Hippocampal formation (tissue), 2 donors: ENCODE results near the gene POMC.
"Not testable (repeated sequence)": the region's sequence is repeated elsewhere in the genome, so short reads cannot be mapped to it uniquely, and the experiment has no call there.

ENCODE experiments used
- DNase-seq, 2 donors: peaks; one replicate each; lab custom pipeline; 2025; lab: John Stamatoyannopoulos, UW

Gene POMC

GRCh38 chr2:25176541-25177181 lies 8.3 kb upstream of the POMC start:
- no peak for DNase-seq

- DNase-seq, result no peak
These were observed 7.8 kb upstream of the POMC start for GRCh38 chr2:25176138-25176537.

GRCh38 chr2:25174192-25174861 lies 5.9 kb upstream of the POMC start:
- DNase-seq, result no peak

GRCh38 chr2:25173719-25174118 lies 5.3 kb upstream of the POMC start:
- DNase-seq, result no peak

- DNase-seq, result no peak
These were observed 2.5 kb upstream of the POMC start for GRCh38 chr2:25170888-25171287.

- no peak for DNase-seq
These were observed 692 bp upstream of the POMC start for GRCh38 chr2:25169073-25169470.

- DNase-seq, result peak in 1 of 2 donors; percentile 33
These were observed 2.1 kb downstream of the POMC start for GRCh38 chr2:25165992-25166875.

- no peak for DNase-seq
These were observed 3.8 kb downstream of the POMC start for GRCh38 chr2:25164561-25164960.

GRCh38 chr2:25162061-25162460 lies 6.3 kb downstream of the POMC start:
- not testable (repeated sequence) for DNase-seq

- no peak for DNase-seq
These were observed 7.2 kb downstream of the POMC start for GRCh38 chr2:25161055-25161781.

- DNase-seq, result no peak
These were observed 8.0 kb downstream of the POMC start for GRCh38 chr2:25160376-25160775.

- no peak for DNase-seq
These were observed 8.4 kb downstream of the POMC start for GRCh38 chr2:25159949-25160348.

- DNase-seq, result no peak
These were observed 10.1 kb downstream of the POMC start for GRCh38 chr2:25158096-25158852.

- no peak for DNase-seq
These were observed 13.0 kb downstream of the POMC start for GRCh38 chr2:25155401-25155800.

- no peak for DNase-seq
These were observed 16.7 kb downstream of the POMC start for GRCh38 chr2:25151718-25152117.

GRCh38 chr2:25150993-25151392 lies 17.4 kb downstream of the POMC start:
- not testable (repeated sequence) for DNase-seq

GRCh38 chr2:25149646-25150045 lies 18.7 kb downstream of the POMC start:
- DNase-seq, result no peak

GRCh38 chr2:25146896-25147295 lies 21.5 kb downstream of the POMC start:
- DNase-seq, result no peak

GRCh38 chr2:25145803-25146202 lies 22.6 kb downstream of the POMC start:
- no peak for DNase-seq

- no peak for DNase-seq
These were observed 27.3 kb downstream of the POMC start for GRCh38 chr2:25141120-25141519.

- DNase-seq, result not testable (repeated sequence)
These were observed 27.8 kb downstream of the POMC start for GRCh38 chr2:25140535-25140934.
